Activated CD4-positive, alpha-beta T cell treated with anti-CD3 and anti-CD28 coated beads for 1 hour (primary cell): ENCODE data around the gene C8B.

Source experiments
- DNase-seq: peaks from one replicate; pipeline ENCODE4 v3.0.0-alpha.2; 2020

C8B gene

GRCh38 chr1:56965916-56966697, at the start of gene C8B:
C8B (minus strand) TSS chr1:56966015; CDS start chr1:56965948, 67 bp downstream.
- no peak for DNase-seq

- DNase-seq: no peak
These were observed 49.3 kb upstream of the C8B start for GRCh38 chr1:57015071-57015470.

GRCh38 chr1:57013522-57013921, 47.7 kb upstream of the C8B start:
- no peak for DNase-seq

GRCh38 chr1:57012315-57012714, 46.5 kb upstream of the C8B start:
- DNase-seq: no peak

GRCh38 chr1:57010511-57010910, 44.7 kb upstream of the C8B start:
- DNase-seq: no peak

GRCh38 chr1:57007948-57008347, 42.1 kb upstream of the C8B start:
- DNase-seq: no peak

GRCh38 chr1:57007472-57007871, 41.7 kb upstream of the C8B start:
- DNase-seq: no peak

- no peak for DNase-seq
These were observed 37.8 kb upstream of the C8B start for GRCh38 chr1:57003398-57004139.

- DNase-seq: no peak
These were observed 29.7 kb upstream of the C8B start for GRCh38 chr1:56995414-56996100.

GRCh38 chr1:56993475-56993874, 27.7 kb upstream of the C8B start:
- no peak for DNase-seq

GRCh38 chr1:56992318-56993125, 26.7 kb upstream of the C8B start:
- DNase-seq: no peak

- DNase-seq: no peak
These were observed 25.8 kb upstream of the C8B start for GRCh38 chr1:56991576-56991975.

GRCh38 chr1:56986397-56986796, 20.6 kb upstream of the C8B start:
- DNase-seq: no peak

GRCh38 chr1:56985857-56986256, 20.0 kb upstream of the C8B start:
- no peak for DNase-seq

- DNase-seq: no peak
These were observed 17.7 kb upstream of the C8B start for GRCh38 chr1:56983484-56983883.

- DNase-seq: no peak
These were observed 14.4 kb upstream of the C8B start for GRCh38 chr1:56979986-56980755.

GRCh38 chr1:56978819-56979218, 13.0 kb upstream of the C8B start:
- no peak for DNase-seq

GRCh38 chr1:56977910-56978309, 12.1 kb upstream of the C8B start:
- no peak for DNase-seq

GRCh38 chr1:56975446-56975845, 9.6 kb upstream of the C8B start:
- DNase-seq: no peak

GRCh38 chr1:56973923-56974742, 8.3 kb upstream of the C8B start:
- no peak for DNase-seq

GRCh38 chr1:56972976-56973375, 7.2 kb upstream of the C8B start:
- DNase-seq: no peak
